Caco-2 (cell line): ENCODE data around the gene DHRSX. TPM values are rescaled to one million over a fixed set of nuclear protein-coding genes. Genes with fewer than 3 reads are reported as not detected.

Experiments used
- BruUV-seq: library from RNA; stranded (reverse); fragments of 400-500 nt; replicated peaks from 2 replicates; lab custom pipeline; 2021; lab: Mats Ljungman, UMichigan
- CTCF ChIA-PET: fragments of 300-600 bp; sonication (Branson Sonifier 250); formaldehyde crosslinking; loops from one replicate; lab custom pipeline; 2022; ENCODE audit warnings: antibody characterized with exemption; lab: Charles Lee
- POLR2A ChIA-PET: fragments of 300-600 bp; sonication (Branson Sonifier 250); formaldehyde crosslinking; loops from one replicate; lab custom pipeline; 2022; ENCODE audit warnings: antibody characterized with exemption; lab: Charles Lee
- DNase-seq, 2 experiments: peaks; one replicate each; pipeline versions ENCODE4 v3.0.0 to v3.0.0-alpha.2; 2020 to 2022
- H3K27me3 ChIP-seq: replicated peaks from 2 replicates; pipeline ENCODE4 v1.6.0; 2011; ENCODE audit warnings: low read length; ENCODE audit not compliant: control insufficient read depth, insufficient read depth
- H3K36me3 ChIP-seq: 2 replicates; pipeline ENCODE4 v1.5.1; 2011; ENCODE audit warnings: low read length; ENCODE audit not compliant: control insufficient read depth, insufficient read depth
- H3K4me1 ChIP-seq: fragments of 250-450 bp; sonication (Bioruptor Pico); 2 replicates; pipeline ENCODE4 v1.5.1; 2020; ENCODE audit warnings: mild to moderate bottlenecking
- H3K4me3 ChIP-seq: 2 replicates; pipeline ENCODE4 v1.5.1; 2011; ENCODE audit warnings: low read depth, mild to moderate bottlenecking, control low read depth, low read length
- H3K9me3 ChIP-seq: fragments of 250-450 bp; sonication (Bioruptor Pico); 2 replicates; pipeline ENCODE4 v1.5.1; 2020; ENCODE audit warnings: mild to moderate bottlenecking, moderate library complexity
- H3K27ac Mint-ChIP-seq: one replicate; pipeline ENCODE4 v1.8.0; 2022; ENCODE audit warnings: mixed read lengths; ENCODE audit not compliant: unreplicated experiment
- H3K27me3 Mint-ChIP-seq: one replicate; pipeline ENCODE4 v1.8.0; 2022; ENCODE audit warnings: mixed read lengths; ENCODE audit not compliant: insufficient read depth, unreplicated experiment
- H3K36me3 Mint-ChIP-seq: one replicate; pipeline ENCODE4 v1.8.0; 2022; ENCODE audit warnings: mild to moderate bottlenecking, mixed read lengths; ENCODE audit not compliant: insufficient read depth, unreplicated experiment
- H3K4me1 Mint-ChIP-seq: one replicate; pipeline ENCODE4 v1.8.0; 2022; ENCODE audit warnings: low read depth, mixed read lengths; ENCODE audit not compliant: unreplicated experiment
- H3K4me3 Mint-ChIP-seq: one replicate; pipeline ENCODE4 v1.8.0; 2022; ENCODE audit warnings: mild to moderate bottlenecking, moderate library complexity, mixed read lengths; ENCODE audit not compliant: unreplicated experiment
- H3K9me3 Mint-ChIP-seq: one replicate; pipeline ENCODE4 v1.8.0; 2022; ENCODE audit warnings: mixed read lengths; ENCODE audit not compliant: unreplicated experiment
- intact Hi-C: fragments of 100-400 bp; cut with micrococcal nuclease; formaldehyde crosslinking; loops from one replicate; pipeline ENCODE4 v1.10.0; 2022; ENCODE audit not compliant: unreplicated experiment
- total RNA-seq: library from RNA; stranded (reverse); gene quantifications from 2 replicates; pipeline ENCODE4 v1.2.3, GENCODE V29; 2022
- TF ChIP-seq, protein P1 (sequence below), 2 experiments: fragments of 200-600 bp in 1 of 2; IDR thresholded peaks; 1 replicate in 1 of 2; 2 replicates in 1 of 2; pipeline versions ENCODE4 v1.5.1 to v1.8.0; 2011 to 2022; ENCODE audit warnings: antibody characterized with exemption in 1 of 2, control low read depth in 1 of 2, inconsistent platforms in 1 of 2, low read depth in 1 of 2, low read length in 1 of 2, mild to moderate bottlenecking in 1 of 2, moderate library complexity in 1 of 2; ENCODE audit not compliant: insufficient read depth in 1 of 2, severe bottlenecking in 1 of 2, unreplicated experiment in 1 of 2

DHRSX gene
- total RNA-seq, 1 experiment from 2014 or later, result 64.1 TPM

DNA sequence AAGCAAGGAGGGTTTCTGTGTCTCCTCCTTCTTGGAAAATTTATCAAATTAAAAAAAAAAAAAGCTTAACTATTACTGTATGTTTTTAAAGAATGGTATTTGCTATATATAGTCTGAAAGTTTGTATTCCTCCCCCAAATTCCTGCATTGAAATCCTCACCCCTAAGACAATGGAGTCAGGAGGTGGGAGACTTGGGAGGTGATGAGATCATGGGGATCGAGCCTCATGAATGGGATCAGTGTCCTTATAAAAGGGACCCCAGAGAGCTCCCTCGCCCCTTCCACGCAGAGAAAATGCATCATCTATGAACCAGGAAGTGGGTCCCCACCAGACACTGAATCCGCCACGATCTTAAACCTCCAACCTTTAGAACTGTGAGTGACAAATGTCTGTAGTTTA lies 50.1 kb downstream of the DHRSX start:
- Histone ChIP-seq H3K27me3 (no peaks in the 10 kb centered on the region), H3K4me3 (no peak overlapping the region), H3K4me1 (peaks cover 4% of the 10 kb centered on the region; the same call in 1 of the 2 replicates), H3K9me3 (no peaks in the 10 kb centered on the region), H3K36me3 (no peaks in the 10 kb centered on the region)
- Mint-ChIP-seq H3K9me3 (peaks cover 9% of the 10 kb centered on the region), H3K4me3 (no peak overlapping the region), H3K36me3 (peaks cover 43% of the 10 kb centered on the region), H3K27me3 (no peaks in the 10 kb centered on the region), H3K27ac (no peak overlapping the region), H3K4me1 (peaks cover 10% of the 10 kb centered on the region)
- POLR2A ChIA-PET, result no interaction called here
- BruUV-seq, result no TSS peak
- intact Hi-C loops, result no loop called here
- TF ChIP-seq, protein P1, sequence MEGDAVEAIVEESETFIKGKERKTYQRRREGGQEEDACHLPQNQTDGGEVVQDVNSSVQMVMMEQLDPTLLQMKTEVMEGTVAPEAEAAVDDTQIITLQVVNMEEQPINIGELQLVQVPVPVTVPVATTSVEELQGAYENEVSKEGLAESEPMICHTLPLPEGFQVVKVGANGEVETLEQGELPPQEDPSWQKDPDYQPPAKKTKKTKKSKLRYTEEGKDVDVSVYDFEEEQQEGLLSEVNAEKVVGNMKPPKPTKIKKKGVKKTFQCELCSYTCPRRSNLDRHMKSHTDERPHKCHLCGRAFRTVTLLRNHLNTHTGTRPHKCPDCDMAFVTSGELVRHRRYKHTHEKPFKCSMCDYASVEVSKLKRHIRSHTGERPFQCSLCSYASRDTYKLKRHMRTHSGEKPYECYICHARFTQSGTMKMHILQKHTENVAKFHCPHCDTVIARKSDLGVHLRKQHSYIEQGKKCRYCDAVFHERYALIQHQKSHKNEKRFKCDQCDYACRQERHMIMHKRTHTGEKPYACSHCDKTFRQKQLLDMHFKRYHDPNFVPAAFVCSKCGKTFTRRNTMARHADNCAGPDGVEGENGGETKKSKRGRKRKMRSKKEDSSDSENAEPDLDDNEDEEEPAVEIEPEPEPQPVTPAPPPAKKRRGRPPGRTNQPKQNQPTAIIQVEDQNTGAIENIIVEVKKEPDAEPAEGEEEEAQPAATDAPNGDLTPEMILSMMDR (IDR thresholded peaks at IDR 0.05; ENCODE audit: insufficient read depth in 1 of 2, low read depth in 1 of 2, low read length in 1 of 2, severe bottlenecking in 1 of 2, unreplicated experiment in 1 of 2), result no peak
- DNase-seq, result no peak
- CTCF ChIA-PET, result no interaction called here

DNA sequence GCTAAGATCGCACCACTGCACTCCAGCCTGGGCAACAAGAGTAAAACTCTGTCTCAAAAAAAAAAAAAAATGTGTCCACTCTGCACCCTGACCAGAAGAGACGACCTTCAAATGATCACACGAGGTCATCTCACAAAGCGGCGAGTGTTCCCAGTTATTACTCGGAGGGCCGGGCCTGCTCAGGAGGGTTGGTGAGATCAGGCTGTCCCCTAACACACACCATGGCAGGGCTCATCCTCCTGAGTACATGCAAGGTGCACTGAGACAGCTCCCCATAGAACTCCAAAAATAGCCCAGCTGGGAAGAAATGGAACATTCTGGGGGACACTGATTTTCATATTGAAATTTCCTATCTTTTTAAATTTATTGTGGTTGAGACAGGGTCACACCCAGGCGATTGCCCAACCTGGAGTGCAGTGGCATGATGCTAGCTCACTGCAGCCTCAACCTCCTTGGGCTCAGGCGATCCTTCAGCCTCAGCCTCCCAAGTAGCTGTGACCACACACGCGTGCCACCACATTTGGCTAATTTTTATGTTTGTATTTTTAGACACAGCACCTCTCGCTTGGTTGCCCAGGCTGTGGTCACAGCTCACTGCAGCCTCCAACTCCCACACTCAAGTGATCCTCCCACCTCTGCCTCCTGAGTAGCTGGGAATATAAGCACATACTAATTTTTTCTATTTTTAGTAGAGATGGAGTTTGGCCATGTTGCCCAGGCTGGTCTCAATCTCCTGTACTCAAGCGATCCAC lies 51.5 kb downstream of the DHRSX start:
- H3K27me3 Mint-ChIP-seq, result no peaks in the 10 kb centered on the region
- intact Hi-C loops, result no loop called here
- H3K27ac Mint-ChIP-seq, result no peak overlapping the region

DNA sequence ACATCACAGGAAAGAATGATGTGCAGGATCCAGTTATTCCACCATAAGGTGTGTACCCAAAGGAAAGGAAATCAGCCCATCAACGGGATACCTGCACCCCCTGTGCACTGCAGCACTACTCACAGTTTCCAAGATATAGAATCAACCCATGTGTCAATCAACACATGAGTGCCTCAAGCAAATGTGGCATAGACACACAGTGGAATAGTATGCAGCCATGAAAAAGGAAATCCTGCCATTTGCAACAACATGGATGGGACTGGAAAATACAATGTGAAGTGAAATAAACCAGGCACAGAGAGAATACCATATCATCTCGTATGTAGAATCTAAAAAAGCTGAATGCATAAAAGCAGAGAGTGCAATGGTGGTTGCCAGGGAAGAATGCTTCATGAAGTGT lies 53.3 kb downstream of the DHRSX start:
- Mint-ChIP-seq H3K4me1 (peaks cover 10% of the 10 kb centered on the region), H3K4me3 (no peak overlapping the region), H3K27ac (no peak overlapping the region), H3K36me3 (peaks cover 33% of the 10 kb centered on the region), H3K9me3 (peaks cover 1% of the 10 kb centered on the region), H3K27me3 (no peaks in the 10 kb centered on the region)
- BruUV-seq, result no TSS peak
- peaks cover 4% of the 10 kb centered on the region; the same call in 1 of the 2 replicates for H3K4me1 ChIP-seq
- no peak for DNase-seq
- no peaks in the 10 kb centered on the region for H3K9me3 ChIP-seq
- H3K4me3 ChIP-seq, result no peak overlapping the region
- no peaks in the 10 kb centered on the region for H3K27me3 ChIP-seq
- POLR2A ChIA-PET, result no interaction called here
- no peaks in the 10 kb centered on the region for H3K36me3 ChIP-seq
- TF ChIP-seq, protein P1 (IDR thresholded peaks at IDR 0.05; ENCODE audit: insufficient read depth in 1 of 2, low read depth in 1 of 2, low read length in 1 of 2, severe bottlenecking in 1 of 2, unreplicated experiment in 1 of 2), result no peak
- intact Hi-C loops, result no loop called here
- CTCF ChIA-PET, result no interaction called here

More for the DNA sequence above, 51.5 kb downstream of the DHRSX start:
- no peaks in the 10 kb centered on the region for H3K27me3 ChIP-seq
- peaks cover 4% of the 10 kb centered on the region; the same call in 1 of the 2 replicates for H3K4me1 ChIP-seq
- Mint-ChIP-seq H3K4me3 (no peak overlapping the region), H3K36me3 (peaks cover 35% of the 10 kb centered on the region), H3K4me1 (peaks cover 10% of the 10 kb centered on the region), H3K9me3 (peaks cover 9% of the 10 kb centered on the region)
- DNase-seq, result no peak
- ChIA-PET CTCF (no interaction called here), POLR2A (no interaction called here)
- no peak overlapping the region for H3K4me3 ChIP-seq
- no TSS peak for BruUV-seq
- TF ChIP-seq, protein P1 (IDR thresholded peaks at IDR 0.05; ENCODE audit: insufficient read depth in 1 of 2, low read depth in 1 of 2, low read length in 1 of 2, severe bottlenecking in 1 of 2, unreplicated experiment in 1 of 2), result no peak
- H3K36me3 ChIP-seq, result no peaks in the 10 kb centered on the region
- no peaks in the 10 kb centered on the region for H3K9me3 ChIP-seq
